Eye (tissue), 1 donor: ENCODE data around the gene IL12RB2.

Source experiments
- DNase-seq: peaks from one replicate; pipeline ENCODE4 v3.0.0-alpha.2; 2015

Gene IL12RB2

GRCh38 chr1:67307251-67308060 lies at the start of gene IL12RB2:
IL12RB2 (plus strand) TSS chr1:67307873; CDS start chr1:67320369, 12,496 bp downstream.
- DNase-seq, result peak; percentile 56

GRCh38 chr1:67261680-67262079 lies 46.0 kb upstream of the IL12RB2 start:
- no peak for DNase-seq

- DNase-seq, result no peak
Observed at GRCh38 chr1:67262735-67263134, 44.9 kb upstream of the IL12RB2 start.

DNA sequence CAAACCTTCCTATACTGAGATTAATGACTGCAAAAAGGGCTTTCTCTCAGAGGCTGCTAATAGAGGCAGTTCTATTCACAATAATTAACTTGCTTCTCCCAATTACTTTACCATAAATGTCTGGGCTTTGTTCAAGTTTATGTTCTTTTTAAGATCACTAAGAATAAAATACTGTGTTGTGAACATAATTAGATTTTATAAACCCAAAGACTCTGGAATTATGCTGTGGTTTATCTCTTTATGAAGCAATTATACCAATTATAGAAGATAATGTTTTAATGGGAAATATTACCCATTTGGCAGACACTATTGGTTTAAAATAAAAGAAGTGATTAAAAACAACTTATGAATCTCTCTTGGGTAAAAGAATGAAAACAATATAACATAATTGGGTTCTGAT lies 43.5 kb upstream of the IL12RB2 start:
- no peak for DNase-seq

DNA sequence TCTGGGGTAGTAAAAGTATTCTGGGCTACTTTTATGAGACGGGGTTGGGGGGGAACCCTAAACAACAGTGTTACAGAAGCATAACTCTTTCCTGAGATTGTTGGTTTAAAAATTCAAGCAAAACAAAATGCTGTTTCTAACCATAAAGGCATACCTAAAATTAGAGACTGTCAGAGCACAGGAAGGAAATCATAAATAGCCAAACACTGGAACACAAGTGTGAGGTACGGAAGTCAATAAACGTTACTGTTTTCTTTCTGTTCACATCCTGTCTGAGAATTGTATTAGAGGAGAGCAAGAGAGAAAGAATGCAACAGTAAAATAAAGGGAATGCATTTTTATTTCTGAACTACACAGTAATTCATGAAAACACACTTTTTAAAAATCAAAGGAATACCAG lies 42.8 kb upstream of the IL12RB2 start:
- no peak for DNase-seq

GRCh38 chr1:67269061-67269460 lies 38.6 kb upstream of the IL12RB2 start:
- no peak for DNase-seq

DNA sequence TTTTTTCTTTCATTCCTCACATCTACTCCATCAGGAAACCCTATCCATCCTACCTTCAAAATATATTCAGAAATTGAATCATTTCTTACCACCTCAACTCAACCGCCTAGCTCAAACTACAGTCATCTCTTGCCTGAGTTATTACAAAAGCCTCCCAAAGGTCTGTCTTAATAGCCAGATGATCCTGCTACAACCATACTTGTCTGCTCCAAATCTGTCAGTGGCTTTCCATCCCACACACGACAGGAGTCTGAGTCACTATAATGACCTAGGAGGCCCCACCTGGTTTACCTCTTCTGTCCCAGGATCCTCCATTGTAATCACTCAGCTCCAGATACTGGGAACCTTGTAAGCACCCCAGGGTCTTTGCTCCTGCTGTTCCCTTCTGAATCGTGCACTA lies 37.1 kb upstream of the IL12RB2 start:
- no peak for DNase-seq

- DNase-seq, result no peak
Observed at GRCh38 chr1:67273591-67273990, 34.1 kb upstream of the IL12RB2 start.

DNA sequence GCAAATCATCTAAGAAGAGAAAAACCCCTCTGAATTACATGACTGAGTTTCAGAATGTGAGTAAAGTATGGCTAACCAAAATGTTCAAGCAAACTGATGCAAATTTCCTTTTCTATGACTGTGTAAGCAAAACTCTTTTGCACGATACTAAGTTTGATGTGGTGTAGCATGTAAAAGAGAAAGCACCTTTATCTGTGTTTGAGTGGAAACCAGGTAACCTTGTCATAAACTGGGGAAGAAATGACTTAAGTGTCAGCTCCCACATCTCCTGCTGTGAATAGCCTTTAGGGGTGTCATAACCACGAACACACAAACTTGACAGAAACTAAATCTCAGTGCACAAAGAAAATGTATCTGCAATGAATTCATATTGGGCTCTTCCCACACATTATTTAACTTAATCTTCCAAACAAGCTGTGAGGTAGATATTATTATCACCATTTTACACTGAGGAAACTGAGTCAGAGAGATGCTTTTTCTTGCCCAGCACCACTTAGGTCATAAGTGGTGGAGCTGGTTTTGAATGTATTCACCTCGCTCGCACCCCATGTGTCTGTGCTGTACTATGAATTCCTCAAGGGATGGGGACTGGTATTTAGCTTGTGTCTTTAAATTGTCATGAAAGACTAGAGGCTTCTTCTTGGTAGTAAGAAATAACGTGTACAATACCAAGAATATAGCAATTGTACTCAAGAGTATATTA lies 32.9 kb upstream of the IL12RB2 start:
- no peak for DNase-seq

- DNase-seq, result no peak
Observed at GRCh38 chr1:67280696-67281095, 27.0 kb upstream of the IL12RB2 start.

GRCh38 chr1:67281244-67281643 lies 26.4 kb upstream of the IL12RB2 start:
- no peak for DNase-seq

DNA sequence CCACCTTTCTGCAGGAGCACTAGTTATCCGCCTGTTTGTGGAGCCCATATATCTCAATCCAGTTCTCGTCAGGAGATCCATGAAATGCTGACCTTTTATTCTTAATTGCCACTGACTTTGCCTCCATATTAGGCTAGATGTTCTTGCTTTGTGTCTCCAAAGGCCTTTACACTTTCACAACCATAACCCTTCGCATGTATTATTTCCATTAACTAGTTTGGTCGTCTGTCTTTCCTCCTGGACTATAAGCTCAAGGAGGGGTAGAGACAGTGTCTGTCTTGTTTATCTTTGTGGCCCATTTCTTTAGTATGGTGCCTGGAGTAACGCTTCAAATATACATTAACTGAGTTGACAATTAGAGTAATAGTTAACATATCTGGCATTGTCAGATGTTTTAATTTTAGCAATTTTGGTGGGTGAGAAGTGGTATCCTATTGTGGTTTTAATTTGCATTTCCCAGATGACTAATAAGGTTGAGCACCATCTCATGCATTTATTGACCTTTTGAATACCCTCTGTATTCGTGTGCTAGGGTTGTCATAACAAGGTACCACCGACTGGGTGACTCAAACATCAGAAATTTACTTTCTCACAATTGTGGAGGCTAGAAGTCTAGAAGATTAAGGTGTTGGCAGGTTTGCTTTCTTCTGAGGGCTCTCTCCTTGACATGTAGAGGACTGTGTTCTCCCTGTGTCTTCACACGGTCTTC lies 21.7 kb upstream of the IL12RB2 start:
- DNase-seq, result no peak

DNA sequence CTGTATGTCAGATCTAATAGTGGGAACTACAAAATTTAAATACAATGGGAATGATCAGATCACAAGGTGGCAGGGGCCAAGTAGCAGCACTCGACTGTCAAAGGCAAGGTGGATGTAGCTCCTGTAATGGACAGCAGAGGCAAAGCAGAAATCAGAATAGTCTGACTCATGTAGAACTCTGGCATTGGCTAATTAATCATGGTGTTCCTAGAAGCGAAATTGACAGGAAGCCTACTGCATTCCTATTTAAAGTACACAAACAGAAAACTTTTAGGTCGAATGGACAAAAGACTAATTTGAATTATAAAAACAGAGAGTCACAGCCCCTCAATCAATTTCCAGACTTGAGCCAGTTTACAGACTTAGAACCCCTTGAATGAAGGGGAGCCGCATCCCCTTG lies 17.4 kb upstream of the IL12RB2 start:
- no peak for DNase-seq

DNA sequence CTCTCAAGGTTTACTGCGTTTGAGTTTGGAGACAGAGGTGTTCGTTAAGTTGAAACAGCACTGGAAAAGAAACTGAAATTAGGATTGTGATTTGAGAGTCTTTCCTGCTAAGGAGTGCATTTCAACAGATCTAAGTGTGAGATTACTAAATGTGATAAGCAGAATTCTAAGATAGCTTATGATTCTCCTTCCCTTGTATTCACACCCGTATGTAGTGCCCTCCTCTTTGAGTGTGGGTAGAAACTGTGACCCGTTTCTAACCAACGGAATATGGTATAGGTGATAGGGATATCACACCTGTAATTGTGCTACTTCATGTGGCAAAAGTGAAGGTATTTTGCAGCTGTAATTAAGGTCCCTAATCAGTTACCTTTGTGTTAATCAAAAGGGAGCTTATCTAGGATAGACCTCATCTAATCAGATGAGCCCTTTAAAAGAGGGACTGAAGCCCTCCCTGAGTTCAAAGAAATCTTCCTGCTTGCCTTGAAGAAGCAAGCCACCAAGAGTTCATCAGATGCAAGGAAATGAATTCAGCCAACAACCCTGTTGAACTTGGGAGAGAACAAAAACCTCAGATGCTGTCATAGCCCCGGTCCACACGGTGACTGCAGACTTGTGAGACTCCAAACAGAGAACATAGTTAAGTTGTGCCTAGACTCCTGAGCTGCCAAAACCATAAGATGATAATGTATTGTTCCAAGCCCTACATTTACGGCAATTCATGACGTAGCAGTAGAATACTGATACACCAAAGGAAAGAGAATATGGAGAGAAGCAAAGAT lies 12.6 kb upstream of the IL12RB2 start:
- DNase-seq, result no peak

GRCh38 chr1:67298762-67299161 lies 8.9 kb upstream of the IL12RB2 start:
- DNase-seq, result no peak

GRCh38 chr1:67299296-67299695 lies 8.4 kb upstream of the IL12RB2 start:
- no peak for DNase-seq

- no peak for DNase-seq
Observed at GRCh38 chr1:67300561-67300960, 7.1 kb upstream of the IL12RB2 start.

DNA sequence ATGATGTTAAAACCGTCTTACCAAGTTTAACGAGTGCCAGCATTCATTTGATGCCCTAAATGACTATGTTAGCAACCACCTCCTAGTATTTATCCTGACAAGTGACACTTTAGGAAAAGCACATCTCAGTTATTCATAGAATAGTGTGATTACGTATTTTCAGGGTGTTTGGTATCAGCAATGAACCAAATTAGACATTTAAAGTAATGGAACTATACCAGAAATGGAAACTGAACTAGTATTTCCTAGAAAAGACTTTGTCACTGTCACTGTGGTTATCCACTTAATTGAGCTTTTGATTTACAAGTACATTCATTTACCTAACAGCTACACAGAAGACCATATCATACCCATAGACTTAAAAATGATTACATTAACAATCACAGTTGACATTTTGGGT lies 3.6 kb upstream of the IL12RB2 start:
- no peak for DNase-seq

DNA sequence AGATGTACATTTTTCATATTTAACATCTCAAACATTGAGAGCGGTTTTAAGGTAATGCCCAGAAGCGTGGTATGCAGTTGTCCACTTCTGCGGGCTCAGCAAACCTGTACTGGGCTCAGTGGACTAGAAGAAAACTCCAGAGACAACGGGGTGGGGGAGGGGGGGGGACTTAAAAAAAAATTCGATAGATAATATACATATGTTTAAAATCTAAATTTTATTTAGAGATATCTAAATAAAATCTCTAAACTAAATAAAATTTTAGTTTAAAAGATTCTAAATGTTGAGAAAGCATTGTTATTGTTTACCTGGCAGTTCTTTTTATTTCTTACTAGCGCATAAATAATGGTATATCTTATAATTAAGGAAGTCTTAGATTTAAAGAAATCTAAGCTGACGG lies 1.1 kb upstream of the IL12RB2 start:
- DNase-seq, result no peak

DNA sequence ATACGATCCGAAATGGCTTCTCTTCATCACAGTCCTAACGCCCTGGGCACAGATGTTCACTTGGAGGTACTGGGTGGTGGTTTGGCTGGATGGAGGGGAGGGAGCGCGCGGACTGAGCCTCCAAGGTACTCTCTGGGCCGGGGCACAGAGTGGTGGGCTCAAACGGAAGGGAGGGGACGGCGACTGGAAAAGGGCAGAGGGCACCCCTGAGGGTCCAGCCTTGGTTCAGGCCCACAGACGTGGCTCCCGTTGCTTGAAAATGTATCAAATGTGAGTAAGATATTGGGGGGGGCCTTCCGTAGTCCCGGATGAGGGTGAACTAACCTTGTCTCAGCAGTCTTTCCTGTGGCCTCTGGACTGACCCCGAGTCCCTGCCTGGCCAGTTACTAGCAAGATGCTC lies 463 bp downstream of the IL12RB2 start:
- DNase-seq, result peak; percentile 45

GRCh38 chr1:67312615-67313014 lies 4.9 kb downstream of the IL12RB2 start:
- DNase-seq, result no peak

- no peak for DNase-seq
Observed at GRCh38 chr1:67313934-67314671, 6.4 kb downstream of the IL12RB2 start.
